Small intestine (tissue), 7 donors: ENCODE results near the gene XBP1. TPM values are rescaled to one million over a fixed set of nuclear protein-coding genes. Genes with fewer than 3 reads are reported as not detected.

ENCODE experiments used
- DNase-seq, 2 donors: peaks; one replicate each; pipeline versions ENCODE4 v3.0.0 to v3.0.0-alpha.2; 2013
- FAIRE-seq: peaks from 2 replicates; lab custom pipeline; 2012; peaks lifted over from hg19 to GRCh38; lab: Jason Lieb, UNC
- H3K27ac ChIP-seq, 3 donors: one replicate each; pipeline ENCODE4 v1.5.1; 2013; ENCODE audit warnings: low read length in 2 of 3, mild to moderate bottlenecking in 2 of 3, control low read depth in 1 of 3, inconsistent platforms in 1 of 3, low read depth in 1 of 3, moderate library complexity in 1 of 3
- H3K27me3 ChIP-seq, 3 donors: one replicate each; pipeline ENCODE4 v1.6.1; 2013; ENCODE audit warnings: low read length in 3 of 3, inconsistent platforms in 1 of 3; ENCODE audit not compliant: control insufficient read depth in 3 of 3, insufficient read depth in 3 of 3
- H3K36me3 ChIP-seq, 3 donors: one replicate each; pipeline ENCODE4 v1.6.1; 2013; ENCODE audit warnings: low read length in 3 of 3, inconsistent platforms in 1 of 3, low read depth in 1 of 3, mild to moderate bottlenecking in 1 of 3, moderate library complexity in 1 of 3; ENCODE audit not compliant: control insufficient read depth in 3 of 3, insufficient read depth in 2 of 3
- H3K4me1 ChIP-seq, 3 donors: one replicate each; pipeline ENCODE4 v1.6.1; 2013; ENCODE audit warnings: low read length in 2 of 3, inconsistent platforms in 1 of 3, low read depth in 1 of 3, mild to moderate bottlenecking in 1 of 3, moderate library complexity in 1 of 3; ENCODE audit not compliant: control insufficient read depth in 3 of 3, insufficient read depth in 2 of 3
- H3K4me3 ChIP-seq, 3 donors: one replicate each; pipeline ENCODE4 v1.5.1; 2013; ENCODE audit warnings: low read length in 3 of 3, control low read depth in 1 of 3, inconsistent platforms in 1 of 3, low read depth in 1 of 3, mild to moderate bottlenecking in 1 of 3, moderate library complexity in 1 of 3
- H3K9me3 ChIP-seq, 2 donors: one replicate each; pipeline ENCODE4 v1.6.1; 2013; ENCODE audit warnings: low read depth in 1 of 2, low read length in 1 of 2; ENCODE audit not compliant: control insufficient read depth in 2 of 2, insufficient read depth in 1 of 2
- WGBS, 3 donors: extraction: QIAGEN DNeasy Blood & Tissue Kit; methylation state at CpG; one replicate each; pipeline ENCODE4 v1.1.7; 2013; 5-methylcytosine and 5-hydroxymethylcytosine counted together
- polyA plus RNA-seq, 4 donors: library from polyadenylated mRNA; stranded (reverse) in 3 of 4; unstranded in 1 of 4; fragments of 200-250 nt in 3 of 4; fragments of 120-200 nt in 1 of 4; gene quantifications; one replicate each; pipeline versions ENCODE4 v1.2.1 to v1.2.3, GENCODE V29; 2013
- donor health status: healthy with polysubstance abuse.
- donor health status: control.
- donor health status: control.
- donor health status: Bipolar disorder and iron deficiency.
- donor health status: healthy.

The XBP1 gene
- polyA plus RNA-seq, 4 donors = 60.2 to 263 (median 173) TPM

DNA sequence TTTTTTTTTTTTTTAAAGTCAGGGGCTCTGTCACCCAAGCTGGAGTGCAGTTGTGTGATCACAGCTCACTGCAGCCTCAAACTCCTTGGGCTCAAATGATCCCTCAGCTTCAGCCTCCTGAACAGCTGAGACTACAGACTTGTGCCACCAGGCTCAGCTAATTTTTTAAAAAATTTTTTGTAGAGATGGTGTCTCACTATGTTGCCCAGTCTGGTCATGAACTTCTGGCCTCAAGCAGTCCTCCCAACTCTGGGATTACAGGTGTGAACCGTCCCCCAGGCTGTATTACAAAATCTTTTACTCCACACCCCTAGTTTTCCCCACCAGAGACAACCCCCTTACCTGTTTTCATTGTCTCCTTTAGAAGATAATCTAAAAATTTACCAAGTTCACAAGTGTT is 26.0 kb downstream of the XBP1 start:
- H3K4me1 ChIP-seq = peaks cover 0 to 13% (median 3%) of the 10 kb centered on the region in 3 donors
- H3K27ac ChIP-seq = no peak overlapping the region
- H3K9me3 ChIP-seq = peaks cover 0 to 1% of the 10 kb centered on the region in 2 donors
- H3K36me3 ChIP-seq = peaks cover 0 to 40% (median 4%) of the 10 kb centered on the region in 3 donors
- no peak overlapping the region for H3K4me3 ChIP-seq
- no peaks in the 10 kb centered on the region for H3K27me3 ChIP-seq
- FAIRE-seq (no peak), DNase-seq (no peak)
- WGBS, 3 donors = 79 to 84% (median 82%) methylated on average over 1 of the region's 1 CpG

DNA sequence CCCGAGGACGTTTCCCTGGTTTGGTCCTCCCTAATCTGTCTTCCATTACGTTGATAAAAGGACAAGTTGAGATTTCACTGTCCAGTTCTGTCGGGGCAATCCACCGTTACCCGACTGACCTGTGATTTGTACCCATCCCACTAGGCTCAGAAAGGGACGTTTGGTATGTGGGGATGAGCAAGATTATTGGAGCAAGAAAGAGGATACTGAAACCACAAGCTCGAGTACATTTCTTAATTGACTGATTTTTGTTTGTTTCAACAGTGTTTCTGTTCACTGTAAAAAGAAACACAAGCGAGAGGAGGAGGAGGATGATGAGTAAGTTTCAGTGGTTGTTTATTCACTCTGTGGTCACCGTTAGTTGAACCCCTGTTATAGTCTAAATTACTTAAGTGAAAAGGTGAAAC is 26.9 kb downstream of the XBP1 start:
- peak overlapping the region; percentile 72 to 96 (median 85) for H3K27ac ChIP-seq
- H3K4me1 ChIP-seq = peaks cover 0 to 13% (median 3%) of the 10 kb centered on the region in 3 donors
- DNase-seq (no peak), FAIRE-seq (no peak)
- peaks cover 0 to 36% (median 4%) of the 10 kb centered on the region in 3 donors for H3K36me3 ChIP-seq
- H3K27me3 ChIP-seq = no peaks in the 10 kb centered on the region
- H3K4me3 ChIP-seq = peak overlapping the region; percentile 71 to 91 (median 84)
- WGBS, 3 donors = 1% methylated on average over 10 of the region's 10 CpGs
- peaks cover 0 to 4% of the 10 kb centered on the region in 2 donors for H3K9me3 ChIP-seq

DNA sequence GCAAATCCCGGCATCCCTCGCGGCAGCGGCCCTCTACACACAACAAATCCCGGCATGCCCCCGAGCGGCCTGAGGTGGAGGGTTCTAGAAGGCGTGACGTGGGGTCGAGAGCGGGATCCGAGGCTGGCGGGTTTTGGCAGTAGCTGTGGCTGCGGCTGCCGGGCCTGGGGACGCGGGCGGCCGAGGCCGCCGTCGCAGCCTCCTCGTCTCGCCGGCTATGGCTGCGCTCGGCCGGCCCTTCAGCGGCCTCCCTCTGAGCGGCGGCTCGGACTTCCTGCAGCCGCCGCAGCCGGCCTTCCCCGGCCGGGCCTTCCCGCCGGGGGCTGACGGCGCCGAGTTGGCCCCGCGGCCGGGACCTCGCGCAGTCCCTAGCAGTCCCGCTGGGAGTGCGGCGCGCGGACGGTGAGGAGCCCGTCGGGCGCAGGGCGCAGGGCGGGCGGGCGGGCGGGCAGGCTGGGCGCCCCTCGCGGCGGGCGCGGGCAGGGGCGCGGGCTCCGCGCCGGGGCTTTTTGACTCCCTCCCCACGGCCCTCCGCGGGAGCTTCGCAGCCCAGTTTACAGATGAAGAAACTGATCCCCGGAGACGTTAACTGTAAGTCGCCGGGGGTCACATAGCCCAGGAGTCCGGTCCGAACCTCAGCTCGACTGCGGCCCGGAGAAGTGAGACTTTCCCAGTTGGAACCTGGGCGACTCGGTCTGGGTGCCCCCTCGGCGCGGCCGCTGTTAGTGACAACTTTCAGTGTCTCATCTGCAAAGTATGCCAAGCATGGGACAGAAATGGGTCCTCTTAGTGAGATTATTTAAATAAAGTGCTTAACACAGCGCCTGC is 27.5 kb downstream of the XBP1 start, which contains the start of gene CCDC117:
CCDC117 (plus strand) TSS at position 63 of the 828 bp plus-strand sequence; CDS start at position 218, 155 bp downstream.
- FAIRE-seq = no peak
- 0 to 1% (median 0%) methylated on average over 60 to 92 of the region's 92 CpGs for whole genome bisulfite sequencing, 3 donors
- peaks cover 0 to 4% of the 10 kb centered on the region in 2 donors for H3K9me3 ChIP-seq

DNA sequence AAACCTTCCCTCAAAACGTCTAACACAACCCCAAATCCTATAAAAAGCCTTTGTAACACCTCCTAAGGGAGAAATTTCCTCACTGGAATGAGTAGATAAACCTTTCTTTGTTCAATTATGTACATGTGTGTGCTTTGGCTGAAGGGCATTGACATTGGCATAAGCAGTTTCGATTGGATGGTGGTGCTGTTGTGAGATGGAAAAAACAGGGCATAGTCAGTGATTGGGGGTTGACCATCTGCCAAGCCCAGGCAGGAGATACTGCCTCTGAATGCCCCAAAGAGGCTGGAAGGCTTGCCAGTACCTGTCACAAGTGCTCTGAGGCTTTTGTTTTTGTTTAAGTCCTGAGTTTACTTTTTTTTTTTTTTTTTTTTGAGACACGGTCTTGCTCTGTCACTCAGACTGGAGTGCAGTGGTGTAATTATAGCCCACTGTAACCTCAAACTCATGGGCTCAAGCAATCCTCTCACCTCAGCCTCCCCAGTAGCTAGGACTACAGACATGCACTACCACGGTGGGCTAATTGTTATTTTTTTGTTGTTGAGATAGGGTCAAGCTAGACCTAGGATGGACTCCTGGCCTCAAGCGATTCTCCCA is 29.1 kb downstream of the XBP1 start:
- Histone ChIP-seq H3K27me3 (no peaks in the 10 kb centered on the region), H3K4me1 (peaks cover 0 to 13% (median 3%) of the 10 kb centered on the region in 3 donors), H3K36me3 (peaks cover 0 to 15% (median 4%) of the 10 kb centered on the region in 3 donors), H3K4me3 (no peak overlapping the region), H3K9me3 (peaks cover 0 to 4% of the 10 kb centered on the region in 2 donors), H3K27ac (no peak overlapping the region)
- 67 to 82% (median 78%) methylated on average over 5 of the region's 5 CpGs for WGBS, 3 donors
- DNase-seq (no peak), FAIRE-seq (no peak)

More for the DNA sequence above, 27.5 kb downstream of the XBP1 start, which contains the start of gene CCDC117:
- Histone ChIP-seq H3K4me3 (peak within 1 kb of the TSS; percentile 71 to 91 (median 84)), H3K27me3 (no peaks in the 10 kb centered on the region), H3K27ac (peak within 1 kb of the TSS; percentile 72 to 96 (median 85)), H3K36me3 (peaks cover 0 to 30% (median 4%) of the 10 kb centered on the region in 3 donors), H3K4me1 (peaks cover 0 to 13% (median 3%) of the 10 kb centered on the region in 3 donors)
- DNase-seq = peak; percentile 93 to 98

DNA sequence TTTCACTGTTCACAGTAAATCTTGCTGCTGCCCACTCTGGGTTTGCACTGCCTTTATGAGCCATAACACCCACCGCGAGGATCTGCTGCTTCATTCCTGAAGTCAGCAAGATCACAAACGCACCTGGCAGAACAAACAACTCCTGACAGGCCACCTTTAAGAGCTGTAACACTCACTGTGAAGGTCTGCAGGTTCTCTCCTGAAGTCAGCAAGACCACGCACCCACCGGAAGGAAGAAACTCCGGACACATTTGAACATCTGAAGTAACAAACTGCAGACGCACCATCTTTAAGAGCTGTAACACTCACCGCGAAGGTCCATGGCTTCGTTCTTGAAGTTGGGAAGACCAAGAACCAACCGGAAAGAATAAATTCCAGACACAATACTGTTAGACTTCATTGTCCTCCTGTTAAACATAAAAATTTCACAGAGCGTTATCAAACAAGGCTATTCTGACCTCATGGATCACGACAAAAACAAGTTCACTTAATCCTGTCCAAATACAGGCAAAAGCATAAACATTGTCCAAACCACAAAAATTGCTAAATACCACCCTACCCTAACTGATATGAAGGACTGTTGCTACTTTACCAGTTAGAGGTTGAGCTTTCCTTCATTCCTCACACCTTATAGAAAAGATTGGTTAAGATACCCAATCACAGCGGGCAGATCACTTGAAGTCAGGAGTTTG is 30.8 kb downstream of the XBP1 start:
- H3K4me3 ChIP-seq = no peak overlapping the region
- 90 to 93% (median 92%) methylated on average over 14 of the region's 14 CpGs for WGBS, 3 donors
- FAIRE-seq = no peak
- H3K27ac ChIP-seq = no peak overlapping the region
- H3K9me3 ChIP-seq = peaks cover 0 to 4% of the 10 kb centered on the region in 2 donors
- H3K4me1 ChIP-seq = peaks cover 0 to 8% (median 0%) of the 10 kb centered on the region in 3 donors
- H3K27me3 ChIP-seq = no peaks in the 10 kb centered on the region
- DNase-seq = no peak
- peaks cover 0 to 4% (median 0%) of the 10 kb centered on the region in 3 donors for H3K36me3 ChIP-seq

DNA sequence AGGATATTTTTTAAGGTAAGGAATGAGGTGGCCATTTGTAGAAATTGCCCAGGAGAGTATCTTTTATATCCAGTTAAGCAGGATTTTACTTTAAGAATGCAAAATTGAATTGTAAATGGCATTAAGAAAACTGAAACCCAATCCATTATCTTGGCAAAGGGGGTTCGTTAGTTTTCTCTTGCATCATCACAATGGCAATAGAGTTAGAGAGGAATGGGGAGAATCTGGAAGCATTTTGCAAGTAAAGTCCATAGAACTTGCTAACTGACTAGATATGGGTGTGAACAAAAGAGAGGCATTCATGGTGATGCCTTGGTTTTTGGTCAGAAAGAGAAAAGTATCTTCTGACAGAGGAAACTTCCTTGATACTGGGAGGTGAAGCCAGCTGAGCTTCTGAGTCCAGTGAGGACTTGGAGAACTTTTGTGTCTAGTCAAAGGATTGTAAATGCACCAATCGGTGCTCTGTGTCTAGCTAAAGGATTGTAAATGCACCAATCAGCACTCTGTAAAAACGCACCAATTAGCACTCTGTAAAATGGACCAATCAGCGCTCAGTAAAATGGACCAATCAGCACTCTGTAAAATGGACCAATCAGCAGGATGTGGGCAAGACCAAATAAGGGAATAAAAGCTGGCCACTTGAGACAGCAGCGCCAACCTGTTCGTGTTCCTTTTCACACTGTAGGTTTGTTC is 31.5 kb downstream of the XBP1 start:
- Histone ChIP-seq H3K27ac (no peak overlapping the region), H3K36me3 (no peaks in the 10 kb centered on the region), H3K9me3 (peaks cover 0 to 4% of the 10 kb centered on the region in 2 donors), H3K4me1 (peaks cover 0 to 5% (median 0%) of the 10 kb centered on the region in 3 donors), H3K4me3 (no peak overlapping the region), H3K27me3 (no peaks in the 10 kb centered on the region)
- no peak for DNase-seq
- no peak for FAIRE-seq
- WGBS, 3 donors = 85 to 90% (median 88%) methylated on average over 6 of the region's 6 CpGs

DNA sequence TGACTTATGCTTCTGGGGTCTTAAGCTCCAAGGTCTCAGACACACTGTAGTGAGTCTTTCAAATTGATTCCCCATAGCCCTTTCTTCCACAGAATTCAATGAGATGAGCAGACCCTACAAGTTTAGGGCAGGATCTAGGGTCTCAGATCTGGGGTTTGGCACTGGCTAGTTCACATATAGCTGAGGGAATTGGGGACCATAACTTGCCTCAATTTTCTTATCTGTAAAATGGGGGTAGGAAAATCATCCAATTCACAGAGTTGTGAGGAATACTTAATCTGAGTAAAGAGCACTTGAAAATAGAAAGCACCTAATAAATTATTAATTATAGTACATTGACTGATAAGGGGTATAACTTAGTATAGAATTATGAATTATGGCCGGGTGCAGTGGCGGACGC is 33.7 kb downstream of the XBP1 start:
- H3K27me3 ChIP-seq = no peaks in the 10 kb centered on the region
- H3K27ac ChIP-seq = no peak overlapping the region
- H3K4me3 ChIP-seq = no peak overlapping the region
- H3K9me3 ChIP-seq = peaks cover 0 to 4% of the 10 kb centered on the region in 2 donors
- FAIRE-seq (no peak), DNase-seq (no peak)
- no peaks in the 10 kb centered on the region for H3K36me3 ChIP-seq
- no peaks in the 10 kb centered on the region for H3K4me1 ChIP-seq
- WGBS, 3 donors = 81 to 94% (median 85%) methylated on average over 3 of the region's 3 CpGs
